ELR (cell line): ENCODE results near the gene GKAP1.
"Not testable (repeated sequence)": the region's sequence is repeated elsewhere in the genome, so short reads cannot be mapped to it uniquely, and the experiment has no call there.

Experiments
- DNase-seq: peaks from one replicate; pipeline ENCODE4 v3.0.0-alpha.2; 2015; ENCODE audit warnings: low read depth

GKAP1 gene

GRCh38 chr9:83728591-83729368 lies 88.8 kb downstream of the GKAP1 start:
- not testable (repeated sequence) for DNase-seq

- DNase-seq = no peak
These were observed 93.1 kb downstream of the GKAP1 start for GRCh38 chr9:83724436-83724835.

GRCh38 chr9:83722726-83723495 lies 94.7 kb downstream of the GKAP1 start:
- DNase-seq = no peak

- DNase-seq = no peak
These were observed 96.1 kb downstream of the GKAP1 start for GRCh38 chr9:83721509-83721908.

GRCh38 chr9:83715794-83716193 lies 101.8 kb downstream of the GKAP1 start:
- no peak for DNase-seq

- DNase-seq = no peak
These were observed 102.3 kb downstream of the GKAP1 start for GRCh38 chr9:83715221-83715620.

GRCh38 chr9:83714329-83714728 lies 103.2 kb downstream of the GKAP1 start:
- peak; percentile 29 for DNase-seq

GRCh38 chr9:83708515-83709158 lies 108.9 kb downstream of the GKAP1 start:
- DNase-seq = peak; percentile 71

GRCh38 chr9:83707768-83708514 lies 109.6 kb downstream of the GKAP1 start, which contains the start of gene UBQLN1:
UBQLN1 (minus strand) TSS chr9:83707958; CDS start chr9:83707679, 279 bp downstream.
- DNase-seq = peak; percentile 91

GRCh38 chr9:83707518-83707767 lies 110.1 kb downstream of the GKAP1 start:
- peak; percentile 84 for DNase-seq

- DNase-seq = peak; percentile 51
These were observed 110.7 kb downstream of the GKAP1 start for GRCh38 chr9:83706676-83707517.

- not testable (repeated sequence) for DNase-seq
These were observed 112.3 kb downstream of the GKAP1 start for GRCh38 chr9:83705219-83705651.

- peak; percentile 82 for DNase-seq
These were observed 115.8 kb downstream of the GKAP1 start for GRCh38 chr9:83701769-83702168.

GRCh38 chr9:83701286-83701685 lies 116.3 kb downstream of the GKAP1 start:
- no peak for DNase-seq

- DNase-seq = no peak
These were observed 118.0 kb downstream of the GKAP1 start for GRCh38 chr9:83699615-83700014.

GRCh38 chr9:83698976-83699585 lies 118.5 kb downstream of the GKAP1 start:
- no peak for DNase-seq

- DNase-seq = no peak
These were observed 126.1 kb downstream of the GKAP1 start for GRCh38 chr9:83691492-83691891.
